GM20431 (cell line): ENCODE data around the gene SH3RF2.
"Not testable (repeated sequence)": the region's sequence is repeated elsewhere in the genome, so short reads cannot be mapped to it uniquely, and the experiment has no call there.

ENCODE experiments used
- in situ Hi-C: fragments of 300-500 bp; cut with MseI, MboI; formaldehyde crosslinking; loops from one replicate; pipeline ENCODE4 v1.15.0; 2020; ENCODE audit warnings: low sequenced_read_pairs; ENCODE audit not compliant: unreplicated experiment

The SH3RF2 gene

DNA sequence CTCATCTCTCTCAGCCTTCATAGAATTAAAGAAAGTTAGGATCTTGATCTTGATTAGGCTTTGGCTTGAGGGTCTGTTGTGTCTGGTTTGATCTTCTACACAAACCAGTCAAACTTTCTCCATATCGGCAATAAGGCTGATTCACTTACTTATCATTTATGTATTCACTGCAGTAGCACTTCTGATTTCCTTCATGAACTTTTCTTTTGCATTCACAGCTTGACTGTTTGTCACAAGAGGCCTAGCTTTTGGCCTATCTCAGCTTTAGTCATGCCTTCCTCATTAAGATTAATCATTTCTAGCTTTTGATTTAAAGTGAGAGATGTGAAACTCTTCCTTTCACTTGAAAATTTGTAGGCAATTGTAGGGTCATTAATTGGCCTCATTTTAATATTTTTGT lies 62.8 kb downstream of the SH3RF2 start:
- in situ Hi-C loops, result no loop called here

DNA sequence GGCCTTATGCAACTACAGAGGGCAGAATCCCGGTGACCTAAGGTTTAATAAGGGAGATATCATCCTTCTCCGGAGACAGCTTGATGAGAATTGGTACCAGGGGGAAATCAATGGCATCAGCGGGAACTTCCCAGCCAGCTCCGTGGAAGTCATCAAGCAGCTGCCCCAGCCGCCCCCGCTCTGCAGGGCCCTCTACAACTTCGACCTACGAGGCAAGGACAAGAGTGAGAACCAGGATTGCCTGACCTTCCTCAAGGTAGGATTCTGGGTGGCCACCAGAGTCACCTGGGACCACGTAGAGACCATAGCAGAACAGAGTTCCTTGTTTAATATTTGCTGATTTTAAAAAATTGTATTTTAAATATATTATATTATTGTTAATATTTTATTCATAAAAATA lies 63.7 kb downstream of the SH3RF2 start:
- in situ Hi-C loops, result no loop called here

DNA sequence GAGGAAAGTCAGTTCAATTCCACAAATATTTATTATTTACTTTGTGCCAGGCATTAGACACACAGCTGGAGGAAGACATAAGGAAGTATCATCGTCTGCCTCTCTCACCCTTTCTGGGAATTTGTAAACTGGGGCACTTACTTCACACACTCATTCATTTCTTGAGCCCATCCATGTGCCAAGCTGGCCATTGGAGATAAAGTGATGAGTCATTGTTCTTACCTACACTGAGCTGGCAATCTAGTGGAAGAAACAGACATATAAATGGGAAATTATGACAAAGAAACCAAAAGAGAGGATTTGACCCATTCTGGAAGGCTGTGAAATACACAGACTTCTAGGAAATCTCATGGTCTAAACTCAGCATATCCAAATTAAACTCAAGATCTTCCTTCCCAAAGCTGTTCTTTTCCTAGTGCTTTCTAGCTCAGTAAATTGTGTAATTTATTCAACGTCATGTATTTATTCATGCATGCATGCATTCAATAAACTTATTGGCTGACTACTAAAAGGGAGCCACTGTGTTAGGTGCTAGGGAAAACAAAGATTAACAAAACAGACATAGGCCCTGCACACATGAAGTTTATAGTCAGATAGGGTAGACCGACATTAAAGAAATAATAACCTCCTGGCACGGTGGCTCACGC lies 65.3 kb downstream of the SH3RF2 start:
- in situ Hi-C loops, result no loop called here

DNA sequence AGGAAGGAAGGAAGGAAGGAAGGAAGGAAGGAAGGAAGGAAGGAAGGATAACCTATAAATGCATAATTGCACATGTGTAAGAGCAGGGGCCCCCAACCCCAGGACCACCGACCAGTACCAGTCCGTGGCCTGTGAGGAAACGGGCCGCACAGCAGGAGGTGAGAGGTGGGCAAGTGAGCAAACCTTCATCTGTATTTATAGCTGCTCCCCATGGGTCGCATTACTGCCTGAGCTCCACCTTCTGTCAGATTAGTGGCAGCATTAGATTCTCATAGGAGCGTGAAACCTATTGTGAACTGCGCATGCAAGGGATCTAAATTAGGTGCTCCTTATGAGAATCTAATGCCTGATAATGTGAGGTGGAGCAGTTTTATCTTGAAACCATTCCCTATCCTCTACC lies 66.1 kb downstream of the SH3RF2 start:
- in situ Hi-C loops, result no loop called here

DNA sequence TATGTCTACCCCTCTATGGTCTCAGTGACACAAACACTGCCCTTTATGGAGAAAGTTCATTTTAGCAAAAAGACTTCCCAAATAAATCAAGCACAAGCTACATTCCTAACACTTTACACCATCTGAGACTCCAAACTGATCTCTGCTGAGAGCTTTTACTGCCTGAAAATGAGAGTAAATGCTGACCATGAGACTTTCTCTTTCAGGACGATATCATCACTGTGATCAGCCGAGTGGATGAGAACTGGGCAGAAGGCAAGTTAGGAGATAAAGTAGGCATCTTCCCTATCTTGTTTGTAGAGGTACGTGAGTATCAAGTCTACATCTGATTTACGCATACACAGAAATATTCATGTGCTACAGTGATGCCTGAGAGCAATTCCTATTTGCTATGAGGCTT lies 67.5 kb downstream of the SH3RF2 start:
- in situ Hi-C loops, result no loop called here

DNA sequence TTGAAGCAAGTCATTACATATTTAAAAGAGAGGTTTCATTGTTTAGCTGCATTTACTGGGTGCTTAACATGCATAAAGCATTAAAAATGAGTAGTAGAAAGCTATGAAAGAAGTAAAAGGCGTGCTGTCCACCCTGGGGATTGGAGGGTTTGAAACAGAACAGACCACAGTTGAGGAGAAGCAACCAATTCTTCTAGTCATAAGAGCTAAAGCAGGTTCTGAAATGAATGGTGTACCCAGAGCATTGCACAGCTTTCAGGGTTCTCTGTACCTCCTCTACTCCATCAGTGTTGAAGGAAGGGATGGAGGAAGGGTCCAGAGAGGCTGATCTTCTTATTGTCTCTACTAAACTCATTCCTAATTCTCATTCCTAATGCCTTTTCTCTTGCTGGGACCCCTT lies 68.9 kb downstream of the SH3RF2 start:
- in situ Hi-C loops, result no loop called here

DNA sequence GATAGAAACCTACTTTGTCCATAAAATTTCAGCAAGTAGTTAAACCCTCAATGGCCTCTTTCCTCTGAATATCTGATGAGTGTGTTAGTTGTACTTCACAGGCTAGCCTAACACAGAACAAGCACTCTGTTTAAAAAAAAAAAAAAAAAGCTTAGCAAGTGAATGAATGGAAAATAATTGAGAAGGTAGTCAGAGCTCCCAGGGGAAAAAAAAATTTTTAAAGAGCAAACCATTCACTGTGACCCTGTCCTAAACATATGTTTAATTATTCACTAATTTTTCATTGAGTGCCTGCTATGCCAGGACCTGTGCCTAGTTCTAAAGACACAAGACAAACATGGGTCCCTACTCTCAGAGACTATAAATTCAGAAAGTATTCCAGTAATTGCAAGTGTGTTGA lies 69.3 kb downstream of the SH3RF2 start:
- in situ Hi-C loops, result no loop called here

DNA sequence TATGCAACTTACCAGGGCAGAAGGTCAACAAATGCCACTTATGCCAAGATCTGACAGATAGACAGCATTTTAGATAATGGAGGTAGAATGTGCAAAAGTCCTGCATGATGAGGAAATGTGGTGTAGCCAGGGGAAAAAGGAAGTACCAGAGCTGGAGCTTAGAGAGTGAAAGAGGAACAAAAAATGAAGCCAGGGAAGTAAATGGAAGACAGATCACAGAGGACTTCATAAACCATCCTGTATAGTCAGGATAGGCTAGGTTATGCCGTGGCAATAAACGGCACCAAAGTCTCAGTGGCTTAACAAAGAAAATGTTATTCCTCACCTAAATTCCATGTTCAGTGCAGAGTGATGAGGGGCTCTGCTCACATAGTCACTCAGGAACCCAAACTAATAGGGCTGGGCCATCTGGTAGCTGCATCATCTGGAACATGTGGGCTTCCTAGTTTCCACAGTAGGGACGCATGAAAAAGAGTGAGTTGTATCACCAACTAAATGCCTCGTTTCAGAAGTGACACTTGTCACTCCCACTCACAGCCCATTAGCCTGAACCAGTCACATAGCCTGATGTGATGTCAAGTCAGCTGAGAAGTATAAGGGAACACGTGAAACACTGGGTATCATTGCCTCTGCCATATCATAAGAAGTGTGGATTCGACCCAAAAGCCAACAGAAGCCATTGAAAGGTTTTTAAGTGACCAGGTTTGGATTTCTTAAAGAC lies 70.3 kb downstream of the SH3RF2 start:
- in situ Hi-C loops, result no loop called here

DNA sequence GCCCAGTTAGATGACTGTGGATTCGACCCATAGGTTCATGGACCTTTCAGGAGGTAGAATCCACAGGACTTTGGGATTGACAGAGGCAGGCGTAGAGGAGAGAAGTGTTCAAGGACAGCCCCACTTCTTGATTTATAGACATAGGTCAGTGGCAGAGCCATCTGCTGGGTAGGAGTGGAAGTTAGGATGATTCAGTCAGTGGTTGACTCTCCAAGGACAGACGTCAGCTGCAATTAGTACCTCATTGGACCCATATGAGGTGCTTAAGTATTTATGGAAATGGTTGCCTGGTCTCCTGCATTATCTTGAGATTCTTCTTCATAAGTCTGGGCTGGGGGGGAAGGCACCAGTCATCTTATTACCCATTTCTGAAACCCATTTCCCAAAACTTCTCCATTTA lies 70.9 kb downstream of the SH3RF2 start:
- in situ Hi-C loops, result no loop called here

DNA sequence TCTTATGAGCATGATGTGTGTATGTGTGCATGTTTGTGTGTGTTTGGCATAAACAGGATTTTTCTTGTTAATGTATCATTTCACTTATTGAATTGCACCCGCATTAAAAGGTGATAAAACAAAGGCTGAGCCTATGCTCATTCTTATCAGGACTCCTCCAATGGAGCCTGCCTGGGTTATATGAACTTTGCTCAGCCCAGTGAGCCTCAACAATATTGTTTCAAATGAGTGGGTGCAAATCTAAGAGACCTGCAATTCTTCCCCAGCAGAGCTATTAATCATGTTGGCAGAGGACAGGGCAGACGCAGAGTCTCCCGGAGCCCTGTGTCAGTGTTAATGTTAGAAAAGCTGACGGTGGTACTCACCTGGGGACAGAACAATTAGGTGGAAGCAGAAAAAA lies 71.6 kb downstream of the SH3RF2 start:
- in situ Hi-C loops, result no loop called here

DNA sequence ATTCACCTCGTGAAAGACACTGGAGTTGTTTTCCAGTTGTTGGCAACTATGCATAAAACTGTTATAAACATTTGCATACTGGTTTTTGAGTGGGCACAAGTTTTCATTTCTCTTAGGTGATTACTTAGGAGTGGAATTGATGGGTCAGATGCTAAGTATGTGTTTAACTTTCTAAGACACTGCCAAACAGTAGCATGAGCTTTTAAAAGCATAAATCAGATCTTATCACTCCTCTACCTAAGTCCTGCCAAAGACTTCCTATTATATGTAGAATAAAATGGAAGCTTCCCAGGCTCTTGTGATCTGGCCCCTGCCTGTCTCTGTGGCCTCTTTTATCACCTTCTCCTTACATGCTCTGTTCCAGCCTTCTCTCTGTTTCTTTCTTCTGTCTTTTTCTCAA lies 72.6 kb downstream of the SH3RF2 start:
- in situ Hi-C loops, result no loop called here

DNA sequence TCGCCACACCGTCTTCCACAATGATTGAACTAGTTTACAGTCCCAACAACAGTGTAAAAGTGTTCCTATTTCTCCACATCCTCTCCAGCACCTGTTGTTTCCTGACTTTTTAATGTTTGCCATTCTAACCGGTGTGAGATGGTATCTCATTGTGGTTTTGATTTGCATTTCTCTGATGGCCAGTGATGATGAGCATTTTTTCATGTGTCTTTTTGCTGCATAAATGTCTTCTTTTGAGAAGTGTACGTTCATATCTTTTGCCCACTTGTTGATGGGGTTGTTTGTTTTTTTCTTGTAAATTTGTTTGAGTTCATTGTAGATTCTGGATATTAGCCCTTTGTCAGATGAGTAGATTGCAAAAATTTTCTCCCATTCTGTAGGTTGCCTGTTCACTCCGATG lies 74.1 kb downstream of the SH3RF2 start:
- in situ Hi-C loops, result not testable (repeated sequence)

DNA sequence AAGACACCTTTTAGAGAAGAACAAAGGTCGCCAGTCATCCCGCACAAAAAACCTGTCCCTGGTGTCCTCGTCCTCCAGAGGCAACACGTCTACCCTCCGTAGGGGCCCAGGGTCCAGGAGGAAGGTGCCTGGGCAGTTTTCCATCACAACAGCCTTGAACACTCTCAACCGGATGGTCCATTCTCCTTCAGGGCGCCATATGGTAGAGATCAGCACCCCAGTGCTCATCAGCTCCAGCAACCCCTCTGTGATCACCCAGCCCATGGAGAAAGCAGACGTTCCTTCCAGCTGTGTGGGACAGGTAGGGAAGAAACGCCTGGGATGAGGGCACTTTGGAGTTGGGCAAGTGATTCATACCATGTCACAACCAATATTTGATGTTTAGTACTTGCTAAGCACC lies 77.4 kb downstream of the SH3RF2 start:
- in situ Hi-C loops, result no loop called here

DNA sequence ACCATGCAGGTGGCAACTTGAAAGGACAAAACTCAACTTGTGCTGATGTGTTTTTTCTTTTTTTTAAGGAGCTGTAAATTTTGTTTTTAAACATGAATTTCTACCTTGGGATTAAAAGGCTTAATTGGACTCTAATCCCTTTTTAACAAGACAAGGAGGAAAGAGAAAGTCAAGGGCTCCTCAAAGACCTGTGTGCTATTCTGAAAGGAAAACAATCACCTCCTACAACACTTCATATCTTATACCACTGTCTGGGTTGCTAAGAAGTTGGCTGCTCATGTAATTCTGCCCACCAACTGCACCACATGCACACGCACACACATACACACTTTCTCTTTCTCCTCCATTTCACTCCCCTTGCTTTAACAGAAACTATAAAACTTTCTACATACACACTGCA lies 78.6 kb downstream of the SH3RF2 start:
- in situ Hi-C loops, result no loop called here

DNA sequence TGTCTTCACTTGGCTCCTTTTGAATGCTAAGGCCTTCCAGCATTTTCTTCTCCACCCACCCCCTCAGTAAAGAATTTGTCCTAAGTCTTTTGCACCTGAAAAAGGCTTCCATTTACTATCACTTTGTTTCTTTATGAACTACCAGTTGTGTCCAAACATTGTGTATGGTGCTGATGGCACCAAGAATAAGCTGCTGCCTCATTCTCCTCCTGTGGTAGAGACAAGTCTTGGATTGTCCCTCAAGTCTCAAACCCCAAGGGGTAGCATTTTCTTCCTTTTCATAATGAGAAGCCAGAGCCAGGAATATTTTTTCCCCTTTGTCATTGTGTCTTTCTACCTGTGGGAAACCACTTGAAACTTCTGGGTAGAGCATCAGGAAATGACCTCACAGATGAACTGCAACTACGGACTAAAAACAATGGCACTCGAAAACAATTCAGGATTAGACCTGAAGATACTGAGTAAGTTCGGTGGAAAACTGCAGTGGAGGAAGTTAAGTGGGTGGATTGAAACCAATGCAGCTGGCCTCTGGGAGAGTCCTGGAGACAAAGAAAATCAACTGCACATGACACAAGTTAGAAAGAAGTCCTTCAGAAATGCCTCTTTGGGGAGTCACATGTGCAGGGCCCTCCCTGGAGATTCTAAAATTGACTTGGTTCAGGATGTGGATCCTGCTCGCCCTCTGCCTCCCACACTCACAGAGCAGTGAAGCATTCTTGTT lies 80.5 kb downstream of the SH3RF2 start:
- in situ Hi-C loops, result no loop called here

DNA sequence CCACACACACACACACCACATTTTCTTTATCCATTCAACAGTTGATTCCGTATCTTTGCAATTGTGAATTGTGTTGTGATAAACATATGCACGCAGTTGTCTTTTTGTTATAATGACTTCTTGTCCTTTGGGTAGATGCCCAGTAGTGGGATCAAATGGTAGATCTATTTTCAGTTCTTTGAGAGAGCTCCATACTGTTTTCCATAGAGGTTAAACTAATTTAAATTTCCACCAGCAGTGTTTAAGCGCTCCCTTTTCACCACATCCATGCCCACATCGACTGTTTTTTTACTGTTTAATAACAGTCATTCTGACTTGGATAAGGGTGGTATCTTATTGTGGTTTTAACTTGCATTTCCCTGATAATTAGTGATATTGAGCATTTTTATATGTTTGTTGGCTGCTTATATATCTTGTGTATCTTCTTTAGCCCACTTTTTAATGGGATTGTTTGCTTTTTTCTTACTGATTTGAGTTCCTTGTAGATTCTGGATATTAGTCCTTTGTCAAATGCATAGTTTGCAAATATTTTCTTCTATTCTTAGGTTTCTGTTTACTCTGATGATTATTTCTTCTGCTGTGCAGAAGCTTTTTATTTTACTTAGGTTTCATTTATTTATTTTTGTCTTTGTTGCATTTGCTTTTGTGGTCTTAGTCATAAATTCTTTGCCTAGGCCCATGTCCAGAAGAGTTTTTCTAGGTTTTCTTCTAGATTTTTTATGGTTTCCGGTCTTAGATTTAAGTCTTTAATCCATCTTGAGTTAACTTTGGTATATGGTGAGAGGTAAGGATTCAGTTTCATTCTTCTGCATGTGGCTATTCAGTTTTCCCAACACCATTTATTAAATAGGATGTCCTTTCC lies 82.4 kb downstream of the SH3RF2 start:
- in situ Hi-C loops, result no loop called here

DNA sequence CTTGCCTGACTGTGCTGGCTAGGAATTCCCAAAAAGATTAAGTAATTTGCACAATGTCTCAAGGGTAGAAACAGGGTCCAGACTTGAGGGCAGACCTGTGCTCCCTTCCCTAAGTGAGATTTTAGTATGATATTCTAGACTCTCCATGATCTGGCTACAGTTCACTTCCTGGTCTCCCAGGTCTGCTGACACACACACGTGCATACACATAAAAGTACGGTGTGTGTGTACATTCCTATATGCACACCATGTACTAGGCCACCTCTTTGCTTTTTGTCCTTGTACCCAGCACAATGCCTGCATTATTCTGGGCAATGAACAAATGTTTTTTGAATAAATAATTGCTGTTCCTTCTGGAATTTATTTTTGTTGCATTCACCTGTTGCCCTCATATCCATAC lies 83.7 kb downstream of the SH3RF2 start:
- in situ Hi-C loops, result no loop called here

DNA sequence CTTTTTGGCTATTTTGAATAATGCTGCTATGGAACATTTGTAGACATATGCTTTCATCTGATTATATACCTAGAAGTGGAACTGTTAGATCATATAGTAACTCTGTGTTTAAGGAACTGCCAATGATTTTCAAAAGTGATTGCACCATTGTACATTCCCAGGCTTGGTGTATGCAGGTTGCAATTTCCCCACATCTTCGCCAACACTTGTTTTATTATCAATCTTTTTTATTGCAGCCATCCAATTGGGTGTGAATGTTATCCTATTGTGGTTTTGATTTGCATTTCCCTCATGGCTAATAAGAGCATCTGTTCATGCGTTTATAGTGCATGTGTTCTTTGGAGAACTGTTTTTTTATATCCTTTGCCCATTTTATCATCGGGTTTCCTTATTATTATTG lies 87.7 kb downstream of the SH3RF2 start:
- in situ Hi-C loops, result no loop called here

DNA sequence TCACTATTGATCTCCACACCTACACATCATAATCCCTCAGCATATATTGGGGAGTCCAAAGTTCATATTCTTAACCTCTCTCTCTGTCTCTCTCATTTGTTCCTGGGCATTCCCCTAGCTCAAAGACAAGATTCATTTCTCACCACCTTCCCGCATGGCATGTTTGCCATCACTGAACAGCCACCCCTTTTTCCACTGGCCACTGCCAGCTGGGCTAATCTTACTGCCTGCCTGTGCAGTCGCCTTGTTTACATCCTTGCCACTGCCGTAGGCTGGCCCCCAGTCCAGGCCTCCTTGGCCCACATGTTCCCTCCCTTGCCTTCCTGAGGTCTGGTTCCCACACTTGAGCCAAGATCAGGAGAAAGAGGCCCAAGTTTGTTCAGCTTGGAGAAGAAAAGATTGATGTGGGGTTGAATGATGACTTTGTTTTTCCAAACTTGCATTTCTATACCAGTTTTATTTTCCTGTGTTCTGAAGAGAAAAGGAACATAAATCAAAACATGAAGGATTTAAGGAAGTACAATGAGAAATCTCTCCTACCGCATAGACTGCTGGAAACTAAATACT lies 88.8 kb downstream of the SH3RF2 start:
- in situ Hi-C loops, result no loop called here

DNA sequence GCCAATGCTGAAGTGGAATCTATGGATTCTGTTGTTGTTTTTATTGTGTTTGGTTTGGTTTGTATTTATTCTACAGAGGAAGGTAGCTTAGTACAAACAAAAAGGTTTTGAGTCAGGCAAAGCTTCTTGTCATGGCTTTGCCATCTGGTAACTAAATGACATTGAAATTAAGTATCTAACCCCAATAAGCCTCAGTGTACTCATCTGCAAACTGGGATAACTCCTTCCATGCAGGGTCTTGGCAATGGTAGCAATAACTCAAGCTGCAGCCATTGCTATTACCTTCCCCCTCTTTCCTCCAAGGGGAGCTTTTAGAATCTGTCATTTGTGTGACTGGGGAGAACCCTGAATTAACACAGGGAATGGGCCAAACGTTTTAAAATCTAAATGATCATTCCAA lies 89.3 kb downstream of the SH3RF2 start:
- in situ Hi-C loops, result no loop called here
